Activated CD8-positive, alpha-beta memory T cell treated with anti-CD3 and anti-CD28 coated beads, Interleukin-2, amount 10 ng/mL, durations not matched to agents 7 days and 5 days (primary cell): ENCODE results near the gene COL7A1. TPM values are rescaled to one million over a fixed set of nuclear protein-coding genes. Genes with fewer than 3 reads are reported as not detected.
"Not testable (repeated sequence)": the region's sequence is repeated elsewhere in the genome, so short reads cannot be mapped to it uniquely, and the experiment has no call there.

Experiments
- ATAC-seq: fragments of 150-1000 bp; cut with Tn5 transposase; one replicate; pipeline ENCODE4 v1.10.0; 2021; ENCODE audit warnings: moderate library complexity
- CTCF ChIA-PET: fragments of 350-600 bp; sonication (Branson Sonifier 250); formaldehyde crosslinking; loops from one replicate; lab custom pipeline; 2021; ENCODE audit warnings: antibody characterized with exemption; lab: Charles Lee
- DNase-seq: peaks from one replicate; pipeline ENCODE4 v3.0.0-alpha.2; 2020
- H3K27ac Mint-ChIP-seq: one replicate; pipeline ENCODE4 v1.8.0; 2021; ENCODE audit warnings: mild to moderate bottlenecking, mixed read lengths
- H3K27me3 Mint-ChIP-seq: one replicate; pipeline ENCODE4 v1.8.0; 2021; ENCODE audit warnings: mixed read lengths
- H3K36me3 Mint-ChIP-seq: one replicate; pipeline ENCODE4 v1.8.0; 2021; ENCODE audit warnings: mild to moderate bottlenecking, mixed read lengths
- H3K4me1 Mint-ChIP-seq: one replicate; pipeline ENCODE4 v1.8.0; 2021; ENCODE audit warnings: mixed read lengths
- H3K4me3 Mint-ChIP-seq: one replicate; pipeline ENCODE4 v1.8.0; 2021; ENCODE audit warnings: mild to moderate bottlenecking, moderate library complexity, mixed read lengths
- H3K9me3 Mint-ChIP-seq: one replicate; pipeline ENCODE4 v1.8.0; 2022; ENCODE audit warnings: low read depth, mixed read lengths
- total RNA-seq, 2 experiments: library from RNA; stranded (reverse); gene quantifications; one replicate each; pipeline ENCODE4 v1.2.3, GENCODE V29; 2021

Gene COL7A1
- total RNA-seq, 2 experiments from 2014 or later = 1.1 TPM

GRCh38 chr3:48561045-48561736, 33.9 kb downstream of the COL7A1 start:
- peaks cover 57% of the 10 kb centered on the region for H3K4me1 Mint-ChIP-seq
- no peak overlapping the region for H3K27ac Mint-ChIP-seq
- ATAC-seq (no peak), DNase-seq (peak; percentile 68)
- peak overlapping the region; percentile 44 for H3K4me3 Mint-ChIP-seq
- H3K36me3 Mint-ChIP-seq = peaks cover 3% of the 10 kb centered on the region
- H3K27me3 Mint-ChIP-seq = no peaks in the 10 kb centered on the region
- CTCF ChIA-PET = interaction anchor here (0.8 to 7.0 kb wide), 4 partner anchors 12 to 161 kb away, joined by 3 to 64 read pairs (median 20); no protein-coding TSS in a partner anchor
- H3K9me3 Mint-ChIP-seq = no peaks in the 10 kb centered on the region

- Mint-ChIP-seq H3K4me3 (peak overlapping the region; percentile 44), H3K4me1 (peaks cover 56% of the 10 kb centered on the region), H3K36me3 (peaks cover 5% of the 10 kb centered on the region), H3K27ac (no peak overlapping the region), H3K9me3 (no peaks in the 10 kb centered on the region), H3K27me3 (no peaks in the 10 kb centered on the region)
- DNase-seq (no peak), ATAC-seq (no peak)
- CTCF ChIA-PET = interaction anchor here (4.3 to 7.0 kb wide), 2 partner anchors 124 to 160 kb away, joined by 32 to 64 read pairs; no protein-coding TSS in a partner anchor
These were observed 34.5 kb downstream of the COL7A1 start for GRCh38 chr3:48560648-48561018.

GRCh38 chr3:48558493-48559134, 36.5 kb downstream of the COL7A1 start:
- Mint-ChIP-seq H3K27ac (peak overlapping the region; percentile 78), H3K4me1 (peaks cover 54% of the 10 kb centered on the region), H3K27me3 (no peaks in the 10 kb centered on the region), H3K4me3 (no peak overlapping the region), H3K36me3 (peaks cover 12% of the 10 kb centered on the region), H3K9me3 (no peaks in the 10 kb centered on the region)
- CTCF ChIA-PET = interaction anchor here (0.7 to 7.0 kb wide), 16 partner anchors 9 to 304 kb away, joined by 3 to 64 read pairs (median 5); partner anchors contain the start of genes ATRIP and SLC26A6
- DNase-seq (no peak), ATAC-seq (no peak)

- H3K27ac Mint-ChIP-seq = peak within 1 kb of the TSS; percentile 86
- peaks cover 12% of the 10 kb centered on the region for H3K36me3 Mint-ChIP-seq
- no peaks in the 10 kb centered on the region for H3K27me3 Mint-ChIP-seq
- CTCF ChIA-PET = interaction anchor here (0.6 to 7.0 kb wide), 19 partner anchors 9 to 286 kb away, joined by 3 to 64 read pairs (median 5); partner anchors contain the start of genes CCDC51, SLC26A6, TMA7 and UQCRC1
- ATAC-seq (peak; percentile 89), DNase-seq (peak; percentile 100)
- H3K9me3 Mint-ChIP-seq = no peaks in the 10 kb centered on the region
- peak within 1 kb of the TSS; percentile 84 for H3K4me3 Mint-ChIP-seq
- peaks cover 47% of the 10 kb centered on the region for H3K4me1 Mint-ChIP-seq
These were observed 38.1 kb downstream of the COL7A1 start, which contains the start of gene PFKFB4 for GRCh38 chr3:48556796-48557626. PFKFB4 (minus strand) TSS chr3:48556803; CDS start chr3:48556777, 26 bp downstream.

- Mint-ChIP-seq H3K4me3 (peak overlapping the region; percentile 84), H3K27ac (peak overlapping the region; percentile 86), H3K27me3 (no peaks in the 10 kb centered on the region), H3K9me3 (no peaks in the 10 kb centered on the region), H3K36me3 (peaks cover 12% of the 10 kb centered on the region), H3K4me1 (peaks cover 45% of the 10 kb centered on the region)
- ATAC-seq (no peak), DNase-seq (no peak)
- CTCF ChIA-PET = interaction anchor here (0.6 to 7.0 kb wide), 16 partner anchors 8 to 156 kb away, joined by 3 to 64 read pairs (median 6); partner anchors contain the start of genes CCDC51, SLC26A6 and TMA7
These were observed 39.0 kb downstream of the COL7A1 start for GRCh38 chr3:48555949-48556795.

- no peaks in the 10 kb centered on the region for H3K27me3 Mint-ChIP-seq
- H3K36me3 Mint-ChIP-seq = peaks cover 12% of the 10 kb centered on the region
- H3K4me1 Mint-ChIP-seq = peaks cover 41% of the 10 kb centered on the region
- H3K9me3 Mint-ChIP-seq = no peaks in the 10 kb centered on the region
- peak overlapping the region; percentile 84 for H3K4me3 Mint-ChIP-seq
- ATAC-seq (no peak), DNase-seq (no peak)
- CTCF ChIA-PET = interaction anchor here (1.0 to 7.0 kb wide), 8 partner anchors 11 to 123 kb away, joined by 3 to 64 read pairs (median 6); partner anchors contain the start of genes CCDC51 and TMA7
- peak overlapping the region; percentile 23 for H3K27ac Mint-ChIP-seq
These were observed 39.7 kb downstream of the COL7A1 start for GRCh38 chr3:48555231-48555948.

- no peaks in the 10 kb centered on the region for H3K27me3 Mint-ChIP-seq
- no peak for DNase-seq
- peaks cover 32% of the 10 kb centered on the region for H3K4me1 Mint-ChIP-seq
- H3K27ac Mint-ChIP-seq = no peak overlapping the region
- peaks cover 13% of the 10 kb centered on the region for H3K36me3 Mint-ChIP-seq
- no peak for ATAC-seq
- H3K9me3 Mint-ChIP-seq = no peaks in the 10 kb centered on the region
- no peak overlapping the region for H3K4me3 Mint-ChIP-seq
- CTCF ChIA-PET = interaction anchor here (1.2 to 2.7 kb wide), 4 partner anchors 46 to 153 kb away, joined by 3 to 9 read pairs (median 9); no protein-coding TSS in a partner anchor
These were observed 41.0 kb downstream of the COL7A1 start for GRCh38 chr3:48553886-48554845.

GRCh38 chr3:48553361-48553760, 41.8 kb downstream of the COL7A1 start:
- ATAC-seq (no peak), DNase-seq (no peak)
- peaks cover 17% of the 10 kb centered on the region for H3K36me3 Mint-ChIP-seq
- H3K4me3 Mint-ChIP-seq = no peak overlapping the region
- CTCF ChIA-PET = interaction anchor here (0.7 to 2.7 kb wide), 4 partner anchors 45 to 152 kb away, joined by 6 to 9 read pairs (median 9); no protein-coding TSS in a partner anchor
- no peaks in the 10 kb centered on the region for H3K9me3 Mint-ChIP-seq
- H3K27ac Mint-ChIP-seq = no peak overlapping the region
- H3K4me1 Mint-ChIP-seq = peaks cover 30% of the 10 kb centered on the region
- H3K27me3 Mint-ChIP-seq = no peaks in the 10 kb centered on the region

GRCh38 chr3:48552111-48552951, 42.8 kb downstream of the COL7A1 start:
- ATAC-seq (no peak), DNase-seq (no peak)
- H3K4me1 Mint-ChIP-seq = peaks cover 26% of the 10 kb centered on the region
- CTCF ChIA-PET = interaction anchor here (0.7 to 2.5 kb wide), 5 partner anchors 22 to 151 kb away, joined by 3 to 15 read pairs (median 6); no protein-coding TSS in a partner anchor
- no peaks in the 10 kb centered on the region for H3K27me3 Mint-ChIP-seq
- H3K27ac Mint-ChIP-seq = no peak overlapping the region
- H3K36me3 Mint-ChIP-seq = peaks cover 23% of the 10 kb centered on the region
- H3K4me3 Mint-ChIP-seq = no peak overlapping the region
- H3K9me3 Mint-ChIP-seq = no peaks in the 10 kb centered on the region

GRCh38 chr3:48551651-48552050, 43.5 kb downstream of the COL7A1 start:
- CTCF ChIA-PET = interaction anchor here (0.8 to 7.7 kb wide), 3 partner anchors 21 to 150 kb away, joined by 3 to 78 read pairs (median 15); no protein-coding TSS in a partner anchor
- peaks cover 24% of the 10 kb centered on the region for H3K4me1 Mint-ChIP-seq
- DNase-seq, H3K27ac Mint-ChIP-seq, ATAC-seq, H3K4me3 Mint-ChIP-seq, H3K27me3 Mint-ChIP-seq, H3K9me3 Mint-ChIP-seq: not testable (repeated sequence)
- peaks cover 28% of the 10 kb centered on the region for H3K36me3 Mint-ChIP-seq
